GM19193 (cell line): ENCODE results near the gene SCAF1.

Experiments
- POLR2A ChIP-seq: IDR thresholded peaks from 4 replicates; pipeline ENCODE4 v1.6.1; 2011; ENCODE audit not compliant: insufficient read depth, insufficient read length; ENCODE audit errors: extremely low read depth

The SCAF1 gene

GRCh38 chr19:49691243-49692146 lies 49.5 kb downstream of the SCAF1 start:
- no peak for TF ChIP-seq POLR2A

- TF ChIP-seq POLR2A: no peak
Observed at GRCh38 chr19:49692147-49692506, 50.1 kb downstream of the SCAF1 start.

GRCh38 chr19:49696115-49696514 lies 54.1 kb downstream of the SCAF1 start:
- TF ChIP-seq POLR2A: no peak

- TF ChIP-seq POLR2A: no peak
Observed at GRCh38 chr19:49696865-49697264, 54.9 kb downstream of the SCAF1 start.

- TF ChIP-seq POLR2A: no peak
Observed at GRCh38 chr19:49699364-49699763, 57.4 kb downstream of the SCAF1 start.

GRCh38 chr19:49700563-49700962 lies 58.6 kb downstream of the SCAF1 start:
- no peak for TF ChIP-seq POLR2A

- TF ChIP-seq POLR2A: no peak
Observed at GRCh38 chr19:49701271-49701786, 59.3 kb downstream of the SCAF1 start.

GRCh38 chr19:49704888-49705642 lies 63.1 kb downstream of the SCAF1 start:
- no peak for TF ChIP-seq POLR2A

GRCh38 chr19:49705919-49706318 lies 63.9 kb downstream of the SCAF1 start:
- TF ChIP-seq POLR2A: no peak
